Loucy (cell line): ENCODE results near the gene MAD1L1.

ENCODE experiments used
- H2AFZ ChIP-seq: fragments of 200-600 bp; sonication (generic); 2 replicates; pipeline ENCODE4 v1.6.0; 2016; ENCODE audit warnings: antibody characterized with exemption, mild to moderate bottlenecking, low read length, moderate library complexity
- H3F3A ChIP-seq: fragments of 200-600 bp; 2 replicates; pipeline ENCODE4 v1.6.0; 2016; ENCODE audit warnings: antibody characterized with exemption, low read depth, mild to moderate bottlenecking
- H3K27me3 ChIP-seq: fragments of 200-600 bp; sonication (generic); 2 replicates; pipeline ENCODE4 v1.6.1; 2014; ENCODE audit warnings: low read length, mild to moderate bottlenecking; ENCODE audit not compliant: insufficient read depth, poor library complexity, severe bottlenecking
- H3K36me3 ChIP-seq: fragments of 200-600 bp; sonication (generic); 2 replicates; pipeline ENCODE4 v1.6.1; 2016; ENCODE audit warnings: low read length; ENCODE audit not compliant: insufficient read depth
- H3K4me1 ChIP-seq: fragments of 200-600 bp; sonication (generic); 2 replicates; pipeline ENCODE4 v1.5.1; 2014; ENCODE audit warnings: low read length, mild to moderate bottlenecking; ENCODE audit not compliant: insufficient read depth, poor library complexity, severe bottlenecking
- H3K4me2 ChIP-seq: fragments of 200-600 bp; sonication (generic); 2 replicates; pipeline ENCODE4 v1.6.0; 2014; ENCODE audit warnings: antibody characterized with exemption, low read length, low read depth, mild to moderate bottlenecking; ENCODE audit not compliant: poor library complexity, severe bottlenecking
- H3K4me3 ChIP-seq: fragments of 200-600 bp; sonication (generic); 2 replicates; pipeline ENCODE4 v1.5.1; 2014; ENCODE audit warnings: low read length, mild to moderate bottlenecking, mixed read lengths; ENCODE audit not compliant: poor library complexity, severe bottlenecking
- H3K79me2 ChIP-seq: fragments of 200-600 bp; sonication (generic); 2 replicates; pipeline ENCODE4 v1.6.1; 2014; ENCODE audit warnings: low read length; ENCODE audit not compliant: insufficient read depth
- H3K9ac ChIP-seq: fragments of 200-600 bp; sonication (generic); 2 replicates; pipeline ENCODE4 v1.6.0; 2014; ENCODE audit warnings: mild to moderate bottlenecking, low read depth, low read length, moderate library complexity; ENCODE audit not compliant: poor library complexity, severe bottlenecking
- H3K9me2 ChIP-seq: fragments of 200-600 bp; sonication (generic); replicated peaks from 2 replicates; pipeline ENCODE4 v1.6.1; 2016; ENCODE audit warnings: low read depth, low read length, mixed read lengths
- H3K9me3 ChIP-seq: fragments of 200-600 bp; sonication (generic); 2 replicates; pipeline ENCODE4 v1.6.1; 2014; ENCODE audit warnings: mild to moderate bottlenecking, antibody characterized with exemption, low read length, low read depth; ENCODE audit not compliant: insufficient read depth
- H4K20me1 ChIP-seq: fragments of 200-600 bp; sonication (generic); 2 replicates; pipeline ENCODE4 v1.6.0; 2014; ENCODE audit warnings: antibody characterized with exemption, low read length, mild to moderate bottlenecking; ENCODE audit not compliant: insufficient read depth, poor library complexity, severe bottlenecking
- EZH2phosphoT487 ChIP-seq: fragments of 200-600 bp; IDR thresholded peaks from 2 replicates; pipeline ENCODE4 v1.6.1; 2018; ENCODE audit warnings: antibody characterized with exemption, mild to moderate bottlenecking, moderate library complexity, borderline replicate concordance
- TF ChIP-seq, protein P1 (sequence below): fragments of 200-600 bp; sonication (generic); conservative IDR thresholded peaks from 2 replicates; pipeline ENCODE4 v1.5.1; 2014; ENCODE audit warnings: mild to moderate bottlenecking, antibody characterized with exemption, low read length

MAD1L1 gene

DNA sequence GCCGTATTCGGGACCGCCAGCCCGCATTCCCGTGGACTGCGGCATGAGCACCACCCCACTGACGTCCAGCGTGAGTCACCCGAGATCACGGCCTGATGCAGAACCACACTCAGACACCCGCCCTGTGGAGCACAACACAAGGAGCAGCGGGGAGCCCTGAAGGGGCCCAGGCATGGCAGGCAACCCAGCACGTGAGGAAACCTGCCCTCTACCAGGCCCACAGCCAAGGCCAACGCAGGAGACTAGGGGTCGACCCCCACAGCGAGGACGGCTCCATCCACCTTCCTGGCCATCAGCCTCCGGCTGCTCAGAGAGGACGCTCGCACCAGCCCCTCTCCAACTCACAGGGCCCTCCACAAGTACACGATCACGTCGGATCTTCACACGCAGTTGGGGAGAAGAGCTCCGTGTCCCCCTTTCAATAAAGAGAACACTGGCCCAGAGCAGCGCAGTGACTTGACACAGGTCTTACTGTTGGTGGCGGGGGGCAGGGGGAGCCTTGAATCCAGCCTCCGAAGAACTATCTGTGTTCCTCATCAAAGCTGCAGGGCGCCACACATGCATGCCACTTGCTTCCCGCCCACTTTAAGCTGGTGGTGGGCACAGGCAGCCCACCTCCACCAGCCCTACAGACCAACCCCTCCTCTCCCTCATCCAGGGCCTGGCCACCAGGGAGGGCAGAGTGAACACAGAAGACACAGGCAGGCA is 22.0 kb downstream of the MAD1L1 start:
- Histone ChIP-seq H3K9me3 (no peaks in the 10 kb centered on the region), H3K4me1 (peaks cover 17% of the 10 kb centered on the region), H4K20me1 (no peaks in the 10 kb centered on the region), H2AFZ (no peak overlapping the region), H3F3A (no peaks in the 10 kb centered on the region), H3K9me2 (no peaks in the 10 kb centered on the region), H3K9ac (no peak overlapping the region), H3K27me3 (no peaks in the 10 kb centered on the region), H3K4me2 (no peak overlapping the region), H3K36me3 (peaks cover 74% of the 10 kb centered on the region; the same call in 1 of the 2 replicates), H3K4me3 (no peak overlapping the region), H3K79me2 (peaks cover 5% of the 10 kb centered on the region; the same call in 1 of the 2 replicates)
- TF ChIP-seq EZH2phosphoT487: no peak

DNA sequence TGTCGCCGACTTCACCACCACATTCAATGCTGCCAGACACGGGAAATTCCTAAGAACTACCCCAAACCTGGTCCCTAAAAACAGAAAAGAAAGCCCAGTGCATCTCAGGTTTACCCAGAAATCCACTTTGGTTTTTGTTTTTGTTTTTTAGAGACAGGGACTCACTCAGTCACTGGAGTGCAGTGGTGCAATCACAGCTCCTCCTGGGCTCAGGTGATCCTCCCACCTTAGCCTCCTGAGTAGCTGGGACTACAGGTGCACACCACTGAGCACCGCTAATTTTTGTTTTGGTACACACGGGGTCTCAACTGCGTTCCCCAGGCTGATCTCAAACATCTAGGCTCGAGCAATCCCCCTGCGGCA is 22.8 kb downstream of the MAD1L1 start:
- H3K36me3 ChIP-seq: peaks cover 76% of the 10 kb centered on the region; the same call in 1 of the 2 replicates
- no peaks in the 10 kb centered on the region for H3K27me3 ChIP-seq
- peaks cover 11% of the 10 kb centered on the region for H3K4me1 ChIP-seq
- H2AFZ ChIP-seq: no peak overlapping the region
- no peaks in the 10 kb centered on the region for H4K20me1 ChIP-seq
- peaks cover 5% of the 10 kb centered on the region; the same call in 1 of the 2 replicates for H3K79me2 ChIP-seq
- no peaks in the 10 kb centered on the region for H3K9me3 ChIP-seq
- no peaks in the 10 kb centered on the region for H3K9me2 ChIP-seq
- H3K4me3 ChIP-seq: no peak overlapping the region
- no peak overlapping the region for H3K4me2 ChIP-seq
- H3F3A ChIP-seq: no peaks in the 10 kb centered on the region
- TF ChIP-seq, protein P1, sequence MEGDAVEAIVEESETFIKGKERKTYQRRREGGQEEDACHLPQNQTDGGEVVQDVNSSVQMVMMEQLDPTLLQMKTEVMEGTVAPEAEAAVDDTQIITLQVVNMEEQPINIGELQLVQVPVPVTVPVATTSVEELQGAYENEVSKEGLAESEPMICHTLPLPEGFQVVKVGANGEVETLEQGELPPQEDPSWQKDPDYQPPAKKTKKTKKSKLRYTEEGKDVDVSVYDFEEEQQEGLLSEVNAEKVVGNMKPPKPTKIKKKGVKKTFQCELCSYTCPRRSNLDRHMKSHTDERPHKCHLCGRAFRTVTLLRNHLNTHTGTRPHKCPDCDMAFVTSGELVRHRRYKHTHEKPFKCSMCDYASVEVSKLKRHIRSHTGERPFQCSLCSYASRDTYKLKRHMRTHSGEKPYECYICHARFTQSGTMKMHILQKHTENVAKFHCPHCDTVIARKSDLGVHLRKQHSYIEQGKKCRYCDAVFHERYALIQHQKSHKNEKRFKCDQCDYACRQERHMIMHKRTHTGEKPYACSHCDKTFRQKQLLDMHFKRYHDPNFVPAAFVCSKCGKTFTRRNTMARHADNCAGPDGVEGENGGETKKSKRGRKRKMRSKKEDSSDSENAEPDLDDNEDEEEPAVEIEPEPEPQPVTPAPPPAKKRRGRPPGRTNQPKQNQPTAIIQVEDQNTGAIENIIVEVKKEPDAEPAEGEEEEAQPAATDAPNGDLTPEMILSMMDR: no peak
- no peak for TF ChIP-seq EZH2phosphoT487
- H3K9ac ChIP-seq: no peak overlapping the region

DNA sequence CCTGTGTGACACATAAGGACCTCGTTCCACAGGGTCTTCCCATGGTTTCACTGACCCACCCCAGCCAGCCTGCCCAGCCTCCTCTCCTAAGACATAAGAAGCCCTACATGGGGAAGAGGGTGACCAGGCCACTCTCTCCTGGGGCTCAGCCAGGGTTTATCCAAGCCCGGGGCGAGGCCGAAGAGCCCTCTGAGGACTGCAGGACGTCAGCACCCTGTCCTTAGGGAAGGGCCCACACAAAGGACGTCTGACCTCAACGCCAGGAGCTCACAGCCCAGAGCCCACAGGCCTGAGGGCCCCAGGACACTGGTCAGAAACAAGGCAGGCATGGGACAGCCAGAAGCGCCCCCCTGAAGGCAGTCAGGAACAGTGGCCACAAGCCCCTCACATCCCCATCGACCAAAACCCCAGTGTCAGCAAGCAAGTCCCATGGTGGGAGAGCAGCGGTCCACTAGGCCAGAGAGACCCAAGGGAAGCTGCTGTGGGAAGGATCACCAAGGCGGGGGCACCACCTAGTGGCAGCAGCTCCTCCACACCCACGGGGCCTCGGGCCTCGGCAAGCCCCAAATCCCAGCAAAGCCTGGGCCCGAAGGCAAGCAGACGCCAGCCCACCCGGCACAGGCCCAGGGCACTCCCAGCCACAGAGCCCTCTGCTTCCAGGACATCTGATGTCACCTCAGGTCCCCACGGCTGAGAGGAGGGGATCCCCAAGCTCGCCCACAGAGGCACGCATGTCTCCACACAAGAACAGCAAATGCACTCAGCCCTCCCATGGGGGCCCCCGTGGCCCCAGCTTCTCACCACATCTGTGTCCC is 23.4 kb downstream of the MAD1L1 start:
- Histone ChIP-seq H3K4me3 (no peak overlapping the region), H4K20me1 (no peaks in the 10 kb centered on the region), H3K79me2 (peaks cover 5% of the 10 kb centered on the region; the same call in 1 of the 2 replicates), H3K9me3 (no peaks in the 10 kb centered on the region), H3K27me3 (no peaks in the 10 kb centered on the region), H3K4me2 (no peak overlapping the region), H2AFZ (no peak overlapping the region), H3K9ac (no peak overlapping the region), H3F3A (no peaks in the 10 kb centered on the region), H3K4me1 (peaks cover 9% of the 10 kb centered on the region), H3K36me3 (peaks cover 70% of the 10 kb centered on the region; the same call in 1 of the 2 replicates), H3K9me2 (no peaks in the 10 kb centered on the region)
- TF ChIP-seq EZH2phosphoT487: no peak
- TF ChIP-seq, protein P1: peak; percentile 64
